ENCODE data around the gene PRKG1.

Gene PRKG1

GRCh38 chr10:51083356-51083853, 9.1 kb downstream of the PRKG1 start:
- Histone ChIP-seq H3K9me3 (ENCODE audit: severe bottlenecking) (no peaks in the 10 kb centered on the region), H3K36me3 (no peaks in the 10 kb centered on the region), H3K27me3 (ENCODE audit: insufficient read depth, low read depth, severe bottlenecking) (no peaks in the 10 kb centered on the region), H3K27ac (no peak overlapping the region), H3K4me3 (ENCODE audit: low read depth, low read length) (no peak overlapping the region)
- DNase-seq, result no peak
- no peak for TF ChIP-seq CTCF (IDR thresholded peaks at IDR 0.05; ENCODE audit: low read depth, low read length)

GRCh38 chr10:51085204-51085603, 10.9 kb downstream of the PRKG1 start:
- Histone ChIP-seq H3K27me3 (ENCODE audit: insufficient read depth, low read depth, severe bottlenecking) (no peaks in the 10 kb centered on the region), H3K36me3 (no peaks in the 10 kb centered on the region), H3K9me3 (ENCODE audit: severe bottlenecking) (no peaks in the 10 kb centered on the region), H3K4me3 (ENCODE audit: low read depth, low read length) (no peak overlapping the region), H3K27ac (no peak overlapping the region)
- no peak for TF ChIP-seq CTCF (IDR thresholded peaks at IDR 0.05; ENCODE audit: low read depth, low read length)
- DNase-seq, result no peak

GRCh38 chr10:51086710-51087109, 12.4 kb downstream of the PRKG1 start:
- no peaks in the 10 kb centered on the region for H3K36me3 ChIP-seq
- DNase-seq, result no peak
- TF ChIP-seq CTCF (IDR thresholded peaks at IDR 0.05; ENCODE audit: low read depth, low read length), result no peak
- H3K4me3 ChIP-seq (ENCODE audit: low read depth, low read length), result no peak overlapping the region
- no peaks in the 10 kb centered on the region for H3K9me3 ChIP-seq (ENCODE audit: severe bottlenecking)
- H3K27ac ChIP-seq, result no peak overlapping the region
- no peaks in the 10 kb centered on the region for H3K27me3 ChIP-seq (ENCODE audit: insufficient read depth, low read depth, severe bottlenecking)

- no peak for TF ChIP-seq CTCF (IDR thresholded peaks at IDR 0.05; ENCODE audit: low read depth, low read length)
- H3K27me3 ChIP-seq (ENCODE audit: insufficient read depth, low read depth, severe bottlenecking), result no peaks in the 10 kb centered on the region
- no peaks in the 10 kb centered on the region for H3K9me3 ChIP-seq (ENCODE audit: severe bottlenecking)
- DNase-seq, result no peak
- no peak overlapping the region for H3K4me3 ChIP-seq (ENCODE audit: low read depth, low read length)
- H3K36me3 ChIP-seq, result no peaks in the 10 kb centered on the region
- no peak overlapping the region for H3K27ac ChIP-seq
Observed at GRCh38 chr10:51087114-51087513, 12.8 kb downstream of the PRKG1 start.

GRCh38 chr10:51090190-51090589, 15.9 kb downstream of the PRKG1 start:
- Histone ChIP-seq H3K9me3 (ENCODE audit: severe bottlenecking) (no peaks in the 10 kb centered on the region), H3K4me3 (ENCODE audit: low read depth, low read length) (no peak overlapping the region), H3K27me3 (ENCODE audit: insufficient read depth, low read depth, severe bottlenecking) (peaks cover under 1% of the 10 kb centered on the region), H3K36me3 (no peaks in the 10 kb centered on the region), H3K27ac (no peak overlapping the region)
- no peak for DNase-seq
- TF ChIP-seq CTCF (IDR thresholded peaks at IDR 0.05; ENCODE audit: low read depth, low read length), result no peak

GRCh38 chr10:51092402-51092801, 18.1 kb downstream of the PRKG1 start:
- no peak overlapping the region for H3K4me3 ChIP-seq (ENCODE audit: low read depth, low read length)

More at GRCh38 chr10:51092402-51092801, 18.1 kb downstream of the PRKG1 start:
- H3K36me3 ChIP-seq, result no peaks in the 10 kb centered on the region
- TF ChIP-seq CTCF (IDR thresholded peaks at IDR 0.05; ENCODE audit: low read depth, low read length), result no peak
- H3K27me3 ChIP-seq (ENCODE audit: insufficient read depth, low read depth, severe bottlenecking), result peaks cover 3% of the 10 kb centered on the region
- H3K9me3 ChIP-seq (ENCODE audit: severe bottlenecking), result no peaks in the 10 kb centered on the region
- no peak for DNase-seq
- H3K27ac ChIP-seq, result no peak overlapping the region

Data from WERI-Rb-1 (cell line).